ENCODE results near the gene NRG2.

The NRG2 gene

DNA sequence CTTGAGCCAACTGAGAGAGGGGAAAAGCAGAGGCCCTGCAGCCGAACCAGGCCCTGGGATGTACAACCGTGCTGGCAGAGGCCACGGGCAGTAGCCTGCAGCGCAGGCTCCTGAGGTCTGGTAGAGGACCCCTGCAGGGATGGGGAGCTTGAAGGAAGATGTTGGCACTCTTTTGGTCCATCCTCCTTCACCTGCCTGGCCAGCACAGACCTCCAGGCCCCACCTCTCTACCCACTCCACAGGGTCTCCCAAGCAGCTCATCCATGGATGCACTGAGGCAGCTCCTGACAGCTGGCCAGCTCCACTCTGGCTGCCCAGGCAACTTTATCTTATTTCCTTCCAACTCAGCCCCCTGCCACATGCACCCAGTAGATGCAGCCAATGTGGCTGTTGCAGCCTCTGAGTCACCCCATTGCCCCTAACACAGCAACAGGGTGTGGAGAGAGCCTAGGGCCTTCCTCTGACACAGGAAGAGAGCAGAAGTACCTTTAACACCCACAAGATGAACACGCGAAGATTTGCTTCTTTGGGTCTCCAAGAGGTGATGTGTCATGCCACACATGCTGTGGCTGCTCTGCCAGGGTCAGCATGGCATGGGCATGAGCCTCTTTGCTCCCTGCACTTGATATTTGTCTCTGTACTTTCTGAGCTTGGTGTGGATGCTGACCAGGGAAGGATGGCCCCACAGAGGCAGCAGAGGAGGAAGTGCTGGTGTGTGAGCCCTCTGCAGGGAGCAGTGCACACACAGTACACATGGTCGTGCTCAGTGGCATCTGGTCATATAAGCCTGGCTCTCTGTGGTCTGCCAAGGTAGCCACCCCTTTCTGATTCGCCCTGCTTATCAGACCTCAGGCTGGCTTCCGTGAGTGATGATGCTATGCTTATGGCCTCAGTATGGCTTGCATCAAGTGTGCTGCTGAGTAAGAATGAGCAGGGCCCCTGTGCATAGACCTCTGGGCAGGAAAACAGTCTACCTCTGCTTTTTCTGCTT is 117.2 kb downstream of the NRG2 start:
- no peak for DNase-seq (ENCODE audit: low read depth)
- no peak overlapping the region for H3K4me3 ChIP-seq (ENCODE audit: low read depth, low read length)
- TF ChIP-seq, protein P1, sequence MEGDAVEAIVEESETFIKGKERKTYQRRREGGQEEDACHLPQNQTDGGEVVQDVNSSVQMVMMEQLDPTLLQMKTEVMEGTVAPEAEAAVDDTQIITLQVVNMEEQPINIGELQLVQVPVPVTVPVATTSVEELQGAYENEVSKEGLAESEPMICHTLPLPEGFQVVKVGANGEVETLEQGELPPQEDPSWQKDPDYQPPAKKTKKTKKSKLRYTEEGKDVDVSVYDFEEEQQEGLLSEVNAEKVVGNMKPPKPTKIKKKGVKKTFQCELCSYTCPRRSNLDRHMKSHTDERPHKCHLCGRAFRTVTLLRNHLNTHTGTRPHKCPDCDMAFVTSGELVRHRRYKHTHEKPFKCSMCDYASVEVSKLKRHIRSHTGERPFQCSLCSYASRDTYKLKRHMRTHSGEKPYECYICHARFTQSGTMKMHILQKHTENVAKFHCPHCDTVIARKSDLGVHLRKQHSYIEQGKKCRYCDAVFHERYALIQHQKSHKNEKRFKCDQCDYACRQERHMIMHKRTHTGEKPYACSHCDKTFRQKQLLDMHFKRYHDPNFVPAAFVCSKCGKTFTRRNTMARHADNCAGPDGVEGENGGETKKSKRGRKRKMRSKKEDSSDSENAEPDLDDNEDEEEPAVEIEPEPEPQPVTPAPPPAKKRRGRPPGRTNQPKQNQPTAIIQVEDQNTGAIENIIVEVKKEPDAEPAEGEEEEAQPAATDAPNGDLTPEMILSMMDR (IDR thresholded peaks at IDR 0.05; ENCODE audit: insufficient read depth, low read depth, low read length, missing control alignments): no peak

DNA sequence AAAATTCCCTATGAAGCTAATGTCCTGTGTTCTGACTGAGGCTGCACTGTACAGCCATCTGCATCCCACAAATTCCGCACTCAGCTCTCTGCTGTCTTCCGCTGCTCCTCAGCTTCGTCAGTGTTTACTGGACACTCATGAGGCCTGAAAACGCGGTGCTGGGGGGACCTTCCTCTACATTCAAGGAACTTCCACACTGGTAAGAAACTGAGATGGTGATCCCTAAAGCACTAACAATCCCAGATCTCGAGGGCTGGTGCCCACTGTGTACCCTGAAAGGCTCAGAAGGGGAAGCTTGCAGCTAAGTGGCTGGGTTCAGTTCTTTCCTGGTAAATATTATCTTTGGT is 117.9 kb downstream of the NRG2 start:
- H3K4me3 ChIP-seq (ENCODE audit: low read depth, low read length): no peak overlapping the region
- TF ChIP-seq, protein P1 (IDR thresholded peaks at IDR 0.05; ENCODE audit: insufficient read depth, low read depth, low read length, missing control alignments): no peak
- no peak for DNase-seq (ENCODE audit: low read depth)

DNA sequence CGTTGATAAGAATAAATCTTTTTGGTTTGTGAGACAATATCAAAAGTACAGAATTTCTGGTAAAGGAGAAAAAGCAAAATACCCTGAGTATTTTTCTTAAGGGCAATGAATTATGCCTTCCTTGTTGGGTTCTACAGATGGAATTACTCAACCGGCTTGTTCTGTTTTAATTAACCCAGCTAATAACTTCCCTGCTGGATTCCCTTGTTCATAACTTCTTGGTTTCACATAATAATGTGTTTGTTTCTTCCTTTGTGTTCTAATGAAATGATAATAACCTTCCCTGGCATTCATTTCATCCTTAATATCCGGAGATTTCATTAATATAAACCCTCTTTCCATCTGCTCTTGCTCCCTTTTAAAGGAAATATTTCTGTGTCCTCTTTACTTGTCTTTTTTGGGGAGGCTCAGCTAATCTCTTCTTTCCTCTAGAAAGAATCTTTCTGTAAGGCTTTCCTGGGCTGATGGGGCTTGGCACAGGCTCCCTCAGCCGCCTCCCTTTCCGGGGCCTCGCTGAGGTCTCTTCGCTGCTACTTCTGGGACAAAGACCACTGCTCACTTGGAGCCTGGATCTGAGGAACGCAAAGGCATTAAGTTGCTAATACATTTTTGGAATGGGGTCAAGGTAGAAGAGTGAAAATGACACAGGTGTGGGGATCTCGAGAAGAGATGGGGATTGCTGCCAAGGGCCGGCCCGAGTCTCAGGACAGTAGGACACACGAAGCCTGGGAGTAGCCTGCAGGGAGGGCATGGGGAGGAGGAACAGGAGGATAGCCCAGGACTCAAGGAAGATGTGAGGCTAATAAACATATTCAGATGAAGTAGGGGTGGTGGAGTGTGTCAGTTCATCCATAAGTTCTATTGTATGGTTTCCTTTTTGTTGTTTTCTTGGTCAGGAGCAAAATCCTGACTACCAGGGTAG is 118.5 kb downstream of the NRG2 start:
- H3K4me3 ChIP-seq (ENCODE audit: low read depth, low read length): no peak overlapping the region
- TF ChIP-seq, protein P1 (IDR thresholded peaks at IDR 0.05; ENCODE audit: insufficient read depth, low read depth, low read length, missing control alignments): no peak
- DNase-seq (ENCODE audit: low read depth): no peak

DNA sequence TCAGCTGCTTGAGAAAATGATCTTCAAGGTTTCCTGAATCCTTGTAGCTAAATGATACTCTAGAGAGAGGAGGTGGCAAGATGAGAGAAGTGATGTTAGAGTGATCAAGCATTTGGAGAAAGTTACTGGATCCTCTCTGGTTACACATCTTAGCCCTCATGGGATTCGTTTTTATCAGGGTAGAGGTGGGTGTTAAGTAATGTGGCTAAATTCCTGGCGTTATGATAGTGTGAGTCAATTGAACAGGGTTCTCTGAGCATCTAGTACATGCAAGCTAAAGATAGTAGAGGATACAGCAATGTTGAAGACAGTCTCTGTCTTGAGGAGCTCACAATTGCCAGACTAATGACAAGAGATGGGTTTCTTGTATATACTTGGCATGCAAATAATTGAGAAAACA is 123.8 kb downstream of the NRG2 start:
- TF ChIP-seq, protein P1 (IDR thresholded peaks at IDR 0.05; ENCODE audit: insufficient read depth, low read depth, low read length, missing control alignments): no peak
- no peak overlapping the region for H3K4me3 ChIP-seq (ENCODE audit: low read depth, low read length)
- no peak for DNase-seq (ENCODE audit: low read depth)

DNA sequence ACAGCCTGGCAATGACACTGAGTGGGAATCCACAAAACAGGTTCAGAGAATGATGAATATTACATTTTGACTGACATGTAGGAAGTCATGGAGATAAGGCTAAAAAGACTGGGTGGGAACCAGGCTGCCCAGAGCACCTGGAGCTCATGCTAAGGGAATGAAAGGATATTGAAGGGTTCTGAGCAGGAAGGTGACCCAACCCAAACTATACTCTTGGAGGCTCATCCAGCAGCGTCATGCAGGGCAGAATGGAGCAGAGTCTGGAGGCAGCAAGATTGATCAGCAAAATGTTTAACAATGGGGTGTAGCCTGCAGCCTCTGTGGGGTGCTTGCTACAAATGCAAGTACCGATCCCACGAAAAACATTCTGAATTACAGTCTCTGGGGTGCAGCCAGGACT is 127.3 kb downstream of the NRG2 start:
- no peak overlapping the region for H3K4me3 ChIP-seq (ENCODE audit: low read depth, low read length)
- DNase-seq (ENCODE audit: low read depth): no peak
- TF ChIP-seq, protein P1 (IDR thresholded peaks at IDR 0.05; ENCODE audit: insufficient read depth, low read depth, low read length, missing control alignments): no peak

DNA sequence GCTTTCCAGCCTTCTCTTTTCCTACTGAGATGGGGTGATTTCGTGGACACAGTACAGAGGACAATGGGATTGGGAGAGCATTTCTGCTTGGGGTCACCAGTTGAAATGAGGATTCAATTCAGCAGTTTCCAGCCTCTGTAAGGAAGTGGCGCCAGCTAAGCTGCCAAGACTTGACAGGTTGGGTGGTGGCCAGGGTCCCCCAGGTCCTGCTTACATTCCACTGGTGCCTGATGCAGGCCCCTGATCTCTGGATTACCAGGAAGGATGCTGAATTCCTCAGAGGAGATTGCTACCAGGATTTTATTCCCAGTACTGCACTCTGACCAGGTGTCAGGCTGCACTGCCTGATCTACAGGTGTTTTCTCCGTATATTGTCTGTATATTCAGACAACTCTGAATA is 127.8 kb downstream of the NRG2 start:
- no peak for DNase-seq (ENCODE audit: low read depth)
- TF ChIP-seq, protein P1 (IDR thresholded peaks at IDR 0.05; ENCODE audit: insufficient read depth, low read depth, low read length, missing control alignments): no peak
- H3K4me3 ChIP-seq (ENCODE audit: low read depth, low read length): no peak overlapping the region

All from GM12865 (cell line).